Nephron progenitor cell (in vitro differentiated cells): ENCODE measurements around the gene EGFR.

ENCODE experiments used
- DNase-seq: peaks from one replicate; pipeline ENCODE4 v3.0.0; 2021
- H3K27ac Mint-ChIP-seq: 2 replicates; pipeline ENCODE4 v1.8.0; 2021; ENCODE audit warnings: mild to moderate bottlenecking, moderate library complexity, mixed read lengths
- H3K27me3 Mint-ChIP-seq: 2 replicates; pipeline ENCODE4 v1.8.0; 2021; ENCODE audit warnings: mild to moderate bottlenecking, low read depth, mixed read lengths; ENCODE audit not compliant: poor library complexity
- H3K36me3 Mint-ChIP-seq: 2 replicates; pipeline ENCODE4 v1.8.0; 2021; ENCODE audit warnings: low read depth, mixed read lengths
- H3K4me1 Mint-ChIP-seq: 2 replicates; pipeline ENCODE4 v1.8.0; 2021; ENCODE audit warnings: mixed read lengths
- H3K4me3 Mint-ChIP-seq: 2 replicates; pipeline ENCODE4 v1.8.0; 2021; ENCODE audit warnings: mild to moderate bottlenecking, moderate library complexity, mixed read lengths
- H3K9me3 Mint-ChIP-seq: 2 replicates; pipeline ENCODE4 v1.8.0; 2021; ENCODE audit warnings: mild to moderate bottlenecking, moderate library complexity, mixed read lengths
- CTCF ChIP-seq: fragments of 200-600 bp; sonication (generic); IDR thresholded peaks from 2 replicates; pipeline ENCODE4 v1.5.0; 2021; ENCODE audit warnings: antibody characterized with exemption

EGFR gene

GRCh38 chr7:55189878-55190436, 171.1 kb downstream of the EGFR start:
- TF ChIP-seq CTCF, result no peak
- Mint-ChIP-seq H3K36me3 (no peaks in the 10 kb centered on the region), H3K27ac (no peak overlapping the region), H3K4me1 (peaks cover 48% of the 10 kb centered on the region), H3K9me3 (no peaks in the 10 kb centered on the region), H3K4me3 (no peak overlapping the region), H3K27me3 (peaks cover 10% of the 10 kb centered on the region)
- DNase-seq, result no peak

- DNase-seq, result no peak
- H3K9me3 Mint-ChIP-seq, result no peaks in the 10 kb centered on the region
- no peaks in the 10 kb centered on the region for H3K36me3 Mint-ChIP-seq
- no peak for TF ChIP-seq CTCF
- H3K4me3 Mint-ChIP-seq, result peak overlapping the region; percentile 24
- peaks cover 10% of the 10 kb centered on the region for H3K27me3 Mint-ChIP-seq
- H3K4me1 Mint-ChIP-seq, result peaks cover 48% of the 10 kb centered on the region
- H3K27ac Mint-ChIP-seq, result no peak overlapping the region
Measured at GRCh38 chr7:55190511-55191160, 171.8 kb downstream of the EGFR start.

GRCh38 chr7:55191161-55191925, 172.5 kb downstream of the EGFR start:
- no peak for DNase-seq
- Mint-ChIP-seq H3K4me1 (peaks cover 47% of the 10 kb centered on the region), H3K27ac (no peak overlapping the region), H3K9me3 (no peaks in the 10 kb centered on the region), H3K27me3 (peaks cover 10% of the 10 kb centered on the region), H3K36me3 (no peaks in the 10 kb centered on the region), H3K4me3 (no peak overlapping the region)
- TF ChIP-seq CTCF, result no peak

GRCh38 chr7:55191926-55192692, 173.3 kb downstream of the EGFR start:
- peaks cover 39% of the 10 kb centered on the region for H3K4me1 Mint-ChIP-seq
- no peak overlapping the region for H3K4me3 Mint-ChIP-seq
- no peak for TF ChIP-seq CTCF
- no peak for DNase-seq
- H3K36me3 Mint-ChIP-seq, result no peaks in the 10 kb centered on the region
- peaks cover 8% of the 10 kb centered on the region for H3K27me3 Mint-ChIP-seq
- H3K9me3 Mint-ChIP-seq, result no peaks in the 10 kb centered on the region
- H3K27ac Mint-ChIP-seq, result no peak overlapping the region

GRCh38 chr7:55192723-55193122, 173.9 kb downstream of the EGFR start:
- no peak overlapping the region for H3K27ac Mint-ChIP-seq
- peaks cover 12% of the 10 kb centered on the region for H3K27me3 Mint-ChIP-seq
- no peaks in the 10 kb centered on the region for H3K36me3 Mint-ChIP-seq
- no peak for TF ChIP-seq CTCF
- no peak overlapping the region for H3K4me3 Mint-ChIP-seq
- no peaks in the 10 kb centered on the region for H3K9me3 Mint-ChIP-seq
- peaks cover 39% of the 10 kb centered on the region for H3K4me1 Mint-ChIP-seq
- no peak for DNase-seq
